Measurements from ENCODE around the gene RPA1. TPM values are rescaled to one million over a fixed set of nuclear protein-coding genes. Genes with fewer than 3 reads are reported as not detected.

Gene RPA1
- polyA plus RNA-seq, 3 donors, result 18.5 to 27.4 (median 23.8) TPM

- Mint-ChIP-seq H3K36me3 (no peaks in the 10 kb centered on the region), H3K9me3 (no peaks in the 10 kb centered on the region), H3K27ac (no peak overlapping the region), H3K4me1 (no peaks in the 10 kb centered on the region), H3K27me3 (ENCODE audit: low read depth in 3 of 3) (peaks cover 0 to 7% (median 0%) of the 10 kb centered on the region in 3 donors), H3K4me3 (no peak overlapping the region)
- DNase-seq, result no peak
- no peak overlapping the region for H3K4me3 ChIP-seq (replicated peaks in 1 of 3; ENCODE audit: low read depth in 2 of 3, low read length in 3 of 3)
- no peaks in the 10 kb centered on the region for H3K36me3 ChIP-seq (replicated peaks in 1 of 2; ENCODE audit: control insufficient read depth in 1 of 2, insufficient read depth in 2 of 2, low read length in 2 of 2)
- no peaks in the 10 kb centered on the region for H4K20me1 ChIP-seq (ENCODE audit: insufficient read depth, low read length)
- H3K79me2 ChIP-seq (ENCODE audit: insufficient read depth, low read length), result no peaks in the 10 kb centered on the region
- TF ChIP-seq CTCF (IDR thresholded peaks at IDR 0.05), result no peak
- no peak overlapping the region for H3K27ac ChIP-seq (ENCODE audit: low read depth in 1 of 2, low read length in 2 of 2)
- intact Hi-C loops (cut with micrococcal nuclease), result no loop called here
- no peaks in the 10 kb centered on the region for H3K9me3 ChIP-seq (replicated peaks in 1 of 2; ENCODE audit: control insufficient read depth in 1 of 2, insufficient read depth in 1 of 2, low read length in 2 of 2)
- no peak overlapping the region for H2AFZ ChIP-seq (ENCODE audit: insufficient read depth, low read depth, low read length, poor library complexity, severe bottlenecking)
- H3K4me2 ChIP-seq (replicated peaks; ENCODE audit: extremely low read depth, low read length, poor library complexity, severe bottlenecking), result no peak overlapping the region
- no peak overlapping the region for H3K9ac ChIP-seq (ENCODE audit: insufficient read depth, low read length, poor library complexity, severe bottlenecking)
- WGBS (ENCODE audit: insufficient coverage), result 100% methylated on average over 1 of the region's 14 CpGs
- no peaks in the 10 kb centered on the region for H3K27me3 ChIP-seq (ENCODE audit: control insufficient read depth in 2 of 2, insufficient read depth in 2 of 2, low read length in 2 of 2)
- H3K4me1 ChIP-seq (ENCODE audit: control insufficient read depth in 1 of 2, insufficient read depth in 2 of 2, low read length in 2 of 2), result no peaks in the 10 kb centered on the region
Observed at GRCh38 chr17:1948517-1948825, 118.7 kb downstream of the RPA1 start.

Other genes with a start within 250 kb of the RPA1 start
- 100 to 1,000 TPM; 115 to 151 (median 117) TPM for gene SLC43A2, start 201.2 kb upstream of the RPA1 start, polyA plus RNA-seq
- gene SCARF1, start 184.3 kb upstream of the RPA1 start, polyA plus RNA-seq, result 10 to 100 TPM in 1 of 3 donors, 1 to 10 TPM in 2; 5.2 to 23.4 (median 6.3) TPM
- gene RILP, start 180.1 kb upstream of the RPA1 start, polyA plus RNA-seq, result 10 to 100 TPM; 23.8 to 49.5 (median 49.4) TPM
- gene PRPF8, start 145.1 kb upstream of the RPA1 start, polyA plus RNA-seq, result 100 to 1,000 TPM in 1 of 3 donors, 10 to 100 TPM in 2; 53.3 to 128 (median 78.0) TPM
- gene TLCD2, start 119.6 kb upstream of the RPA1 start, polyA plus RNA-seq, result under 1 TPM in 1 of 3 donors, not detected in 2; 0.03 TPM
- gene WDR81, start 105.3 kb upstream of the RPA1 start, polyA plus RNA-seq, result 10 to 100 TPM in 1 of 3 donors, 1 to 10 TPM in 2; 6.2 to 45.4 (median 8.8) TPM
- 1 to 10 TPM in 1 of 3 donors, under 1 TPM in 2; 0.75 to 1.5 (median 0.79) TPM for gene SERPINF2, start 87.1 kb upstream of the RPA1 start, polyA plus RNA-seq
- 1 to 10 TPM; 6.7 to 9.9 (median 8.0) TPM for gene SERPINF1, start 67.9 kb upstream of the RPA1 start, polyA plus RNA-seq
- gene SMYD4, start 103 bp upstream of the RPA1 start, polyA plus RNA-seq, result 1 to 10 TPM; 3.2 to 7.6 (median 6.1) TPM
- gene RTN4RL1, start 195.3 kb downstream of the RPA1 start, polyA plus RNA-seq, result under 1 TPM; 0.07 to 0.29 (median 0.11) TPM
- gene DPH1, start 200.1 kb downstream of the RPA1 start, polyA plus RNA-seq, result 10 to 100 TPM in 1 of 3 donors, 1 to 10 TPM in 2; 7.5 to 29.4 (median 9.3) TPM
- 10 to 100 TPM; 30.5 to 94.9 (median 69.1) TPM for gene OVCA2, start 212.0 kb downstream of the RPA1 start, polyA plus RNA-seq
- 10 to 100 TPM in 1 of 3 donors, under 1 TPM in 2; 0.13 to 14.2 (median 0.30) TPM for gene HIC1, start 225.1 kb downstream of the RPA1 start, polyA plus RNA-seq

Data from CD14-positive monocyte (primary cell).